ENCODE measurements around the gene MAGEA4. TPM values are rescaled to one million over a fixed set of nuclear protein-coding genes. Genes with fewer than 3 reads are reported as not detected.

Gene MAGEA4
- total and polyA plus RNA-seq, 2 donors (not counting 1 experiment from before 2014, with no cell fraction given), result not detected

- Histone ChIP-seq H3K27ac (ENCODE audit: low read length in 2 of 2) (no peak overlapping the region), H3K9ac (ENCODE audit: low read length) (no peak overlapping the region), H3K27me3 (replicated peaks in 1 of 4; ENCODE audit: control extremely low read depth in 1 of 4, control insufficient read depth in 3 of 4, insufficient read depth in 4 of 4, low read length in 3 of 4) (no peaks in the 10 kb centered on the region), H3K36me3 (replicated peaks in 1 of 2; ENCODE audit: control extremely low read depth in 1 of 2, control insufficient read depth in 1 of 2, extremely low read depth in 1 of 2, insufficient read depth in 2 of 2, low read length in 1 of 2) (no peaks in the 10 kb centered on the region), H3K79me2 (ENCODE audit: control insufficient read depth, insufficient read depth, low read length) (no peaks in the 10 kb centered on the region), H2AFZ (ENCODE audit: insufficient read depth, low read depth, low read length, poor library complexity, severe bottlenecking) (no peak overlapping the region), H3K4me1 (ENCODE audit: control insufficient read depth in 2 of 2, insufficient read depth in 2 of 2, low read length in 2 of 2) (no peaks in the 10 kb centered on the region), H3K4me3 (ENCODE audit: control extremely low read depth in 1 of 5, extremely low read depth in 1 of 5, insufficient read depth in 1 of 5, low read depth in 2 of 5, low read length in 4 of 5) (no peak overlapping the region), H3K9me3 (ENCODE audit: control extremely low read depth in 1 of 3, control insufficient read depth in 2 of 3, insufficient read depth in 1 of 3, low read length in 2 of 3) (no peaks in the 10 kb centered on the region), H3K4me2 (replicated peaks; ENCODE audit: low read depth, low read length, poor library complexity, severe bottlenecking) (no peak overlapping the region), H4K20me1 (ENCODE audit: control insufficient read depth, insufficient read depth, low read length, poor library complexity, severe bottlenecking) (no peaks in the 10 kb centered on the region)
- over 99% methylated on average over 13 of the region's 15 CpGs for WGBS (ENCODE audit: insufficient coverage)
- Mint-ChIP-seq H3K27me3 (no peaks in the 10 kb centered on the region), H3K27ac (no peak overlapping the region), H3K4me3 (no peak overlapping the region), H3K9me3 (ENCODE audit: insufficient read depth) (no peaks in the 10 kb centered on the region), H3K4me1 (no peaks in the 10 kb centered on the region)
- POLR2A ChIA-PET, result no interaction called here
- intact Hi-C loops (cut with micrococcal nuclease), result no loop called here
- TF ChIP-seq CTCF (IDR thresholded peaks at IDR 0.05) (no peak), EZH2 (IDR thresholded peaks at IDR 0.05; ENCODE audit: borderline replicate concordance, insufficient read depth, low read depth, low read length, poor library complexity, severe bottlenecking) (no peak)
- ATAC-seq (ENCODE audit: low read depth) (no peak), DNase-seq (no peak)
- CTCF ChIA-PET, result no interaction called here
These were observed 42.0 kb downstream of the MAGEA4 start for GRCh38 chrX:151954730-151955129.

GRCh38 chrX:151958101-151958500 is 45.4 kb downstream of the MAGEA4 start:
- DNase-seq (no peak), ATAC-seq (ENCODE audit: low read depth) (no peak)
- no peaks in the 10 kb centered on the region for H3K4me1 ChIP-seq (ENCODE audit: control insufficient read depth in 2 of 2, insufficient read depth in 2 of 2, low read length in 2 of 2)
- no peaks in the 10 kb centered on the region for H4K20me1 ChIP-seq (ENCODE audit: control insufficient read depth, insufficient read depth, low read length, poor library complexity, severe bottlenecking)
- TF ChIP-seq CTCF (IDR thresholded peaks at IDR 0.05) (no peak), EZH2 (IDR thresholded peaks at IDR 0.05; ENCODE audit: borderline replicate concordance, insufficient read depth, low read depth, low read length, poor library complexity, severe bottlenecking) (no peak)
- ChIA-PET CTCF (no interaction called here), POLR2A (no interaction called here)
- no peak overlapping the region for H3K27ac Mint-ChIP-seq
- 100% methylated on average over 2 of the region's 4 CpGs for WGBS (ENCODE audit: insufficient coverage)
- no peak overlapping the region for H3K9ac ChIP-seq (ENCODE audit: low read length)
- no peaks in the 10 kb centered on the region for H3K9me3 ChIP-seq (ENCODE audit: control extremely low read depth in 1 of 3, control insufficient read depth in 2 of 3, insufficient read depth in 1 of 3, low read length in 2 of 3)
- no peak overlapping the region for H3K27ac ChIP-seq (ENCODE audit: low read length in 2 of 2)
- intact Hi-C loops (cut with micrococcal nuclease), result no loop called here
- no peaks in the 10 kb centered on the region for H3K4me1 Mint-ChIP-seq
- no peaks in the 10 kb centered on the region for H3K79me2 ChIP-seq (ENCODE audit: control insufficient read depth, insufficient read depth, low read length)
- H3K27me3 ChIP-seq (replicated peaks in 1 of 4; ENCODE audit: control extremely low read depth in 1 of 4, control insufficient read depth in 3 of 4, insufficient read depth in 4 of 4, low read length in 3 of 4), result no peaks in the 10 kb centered on the region
- no peak overlapping the region for H3K4me2 ChIP-seq (replicated peaks; ENCODE audit: low read depth, low read length, poor library complexity, severe bottlenecking)
- H3K27me3 Mint-ChIP-seq, result no peaks in the 10 kb centered on the region
- no peak overlapping the region for H2AFZ ChIP-seq (ENCODE audit: insufficient read depth, low read depth, low read length, poor library complexity, severe bottlenecking)
- no peaks in the 10 kb centered on the region for H3K36me3 ChIP-seq (replicated peaks in 1 of 2; ENCODE audit: control extremely low read depth in 1 of 2, control insufficient read depth in 1 of 2, extremely low read depth in 1 of 2, insufficient read depth in 2 of 2, low read length in 1 of 2)
- H3K4me3 ChIP-seq (ENCODE audit: control extremely low read depth in 1 of 5, extremely low read depth in 1 of 5, insufficient read depth in 1 of 5, low read depth in 2 of 5, low read length in 4 of 5), result no peak overlapping the region
- H3K4me3 Mint-ChIP-seq, result no peak overlapping the region
- peaks cover 2% of the 10 kb centered on the region for H3K9me3 Mint-ChIP-seq (ENCODE audit: insufficient read depth)
